Measurements from ENCODE around the gene ANO10.

- TF ChIP-seq CTCF (conservative IDR thresholded peaks at IDR 0.05; ENCODE audit: low read depth, low read length), result no peak
- TF ChIP-seq EZH2 (IDR thresholded peaks at IDR 0.05; ENCODE audit: low read length, unreplicated experiment), result no peak
- no peak for TF ChIP-seq EZH2phosphoT487 (IDR thresholded peaks at IDR 0.05; ENCODE audit: borderline replicate concordance, low read length)
Measured at GRCh38 chr3:43448098-43448497, 173.7 kb downstream of the ANO10 start.
